ENCODE results near the gene RASD1. TPM values are rescaled to one million over a fixed set of nuclear protein-coding genes. Genes with fewer than 3 reads are reported as not detected.
"Not testable (repeated sequence)": the region's sequence is repeated elsewhere in the genome, so short reads cannot be mapped to it uniquely, and the experiment has no call there.

Gene RASD1
- total and polyA plus RNA-seq, 2 donors (not counting 1 experiment from before 2014, with no cell fraction given) = 0.34 to 2.6 TPM

DNA sequence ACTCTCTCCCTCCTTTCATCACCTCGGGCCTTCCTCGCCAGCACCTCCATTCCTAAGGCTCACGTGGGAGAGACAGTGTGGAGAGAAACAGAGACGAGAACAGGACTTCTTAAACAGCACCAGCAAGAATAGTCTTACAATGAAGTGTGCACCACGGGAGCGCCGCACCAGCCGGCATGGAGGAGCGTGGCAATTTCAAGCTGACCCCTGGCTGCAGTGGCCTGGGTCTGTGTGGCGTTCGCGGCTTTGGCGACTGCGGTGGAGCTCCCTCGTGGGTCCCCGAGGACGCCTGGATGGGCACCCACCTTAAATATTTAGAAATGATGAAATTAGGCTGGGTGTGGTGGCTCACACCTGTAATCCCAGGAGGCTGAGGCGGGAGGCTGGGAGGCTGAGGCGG, 39.9 kb downstream of the RASD1 start:
- Histone ChIP-seq H4K20me1 (ENCODE audit: control insufficient read depth, extremely low read depth, insufficient read depth, low read length) (no peaks in the 10 kb centered on the region), H2AFZ (ENCODE audit: low read length) (no peak overlapping the region)
- no peak for DNase-seq (ENCODE audit: low read depth in 2 of 2)

DNA sequence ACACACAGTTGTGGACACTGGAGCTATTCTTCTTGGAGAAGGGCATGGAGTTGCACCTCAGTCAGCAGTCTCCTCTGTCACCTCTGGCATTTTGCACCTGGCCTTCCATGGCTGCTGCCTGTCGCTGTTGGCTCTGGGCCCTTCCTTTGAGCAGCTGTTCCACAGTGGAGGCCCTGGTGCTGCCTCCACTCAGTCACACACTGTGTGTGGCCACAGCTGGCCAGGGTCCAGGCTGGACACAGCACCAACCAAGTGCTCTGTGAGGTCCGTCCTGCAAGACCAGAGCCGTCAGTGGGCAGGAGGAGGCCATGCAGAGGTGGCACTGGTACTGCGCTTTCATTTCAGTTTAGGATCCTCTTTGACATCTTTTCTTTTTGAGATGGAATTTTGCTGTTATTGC, 41.0 kb downstream of the RASD1 start:
- Histone ChIP-seq H4K20me1 (ENCODE audit: control insufficient read depth, extremely low read depth, insufficient read depth, low read length) (no peaks in the 10 kb centered on the region), H3K79me2 (ENCODE audit: control insufficient read depth, insufficient read depth, low read length) (no peaks in the 10 kb centered on the region), H3K9ac (ENCODE audit: insufficient read depth, low read length) (no peak overlapping the region), H3K4me2 (ENCODE audit: extremely low read depth, insufficient read depth, low read length) (no peak overlapping the region), H3K36me3 (ENCODE audit: control insufficient read depth, insufficient read depth, low read length) (no peaks in the 10 kb centered on the region), H3K27ac (ENCODE audit: insufficient read depth, low read length) (no peak overlapping the region), H2AFZ (ENCODE audit: low read length) (no peak overlapping the region), H3K27me3 (ENCODE audit: control insufficient read depth, insufficient read depth, low read length) (peaks cover 11% of the 10 kb centered on the region), H3K4me3 (replicated peaks in 1 of 4; ENCODE audit: control extremely low read depth in 1 of 4, insufficient read depth in 1 of 4, low read depth in 3 of 4, low read length in 4 of 4) (no peak overlapping the region), H3K4me1 (ENCODE audit: control insufficient read depth, extremely low read depth, insufficient read depth, low read length) (no peaks in the 10 kb centered on the region), H3K9me3 (ENCODE audit: control insufficient read depth, insufficient read depth, low read depth, low read length) (peaks cover 1% of the 10 kb centered on the region)
- DNase-seq (ENCODE audit: low read depth in 2 of 2) = no peak
- no peak for TF ChIP-seq EZH2 (IDR thresholded peaks at IDR 0.05; ENCODE audit: low read length, missing control alignments)
- TF ChIP-seq, protein P1, sequence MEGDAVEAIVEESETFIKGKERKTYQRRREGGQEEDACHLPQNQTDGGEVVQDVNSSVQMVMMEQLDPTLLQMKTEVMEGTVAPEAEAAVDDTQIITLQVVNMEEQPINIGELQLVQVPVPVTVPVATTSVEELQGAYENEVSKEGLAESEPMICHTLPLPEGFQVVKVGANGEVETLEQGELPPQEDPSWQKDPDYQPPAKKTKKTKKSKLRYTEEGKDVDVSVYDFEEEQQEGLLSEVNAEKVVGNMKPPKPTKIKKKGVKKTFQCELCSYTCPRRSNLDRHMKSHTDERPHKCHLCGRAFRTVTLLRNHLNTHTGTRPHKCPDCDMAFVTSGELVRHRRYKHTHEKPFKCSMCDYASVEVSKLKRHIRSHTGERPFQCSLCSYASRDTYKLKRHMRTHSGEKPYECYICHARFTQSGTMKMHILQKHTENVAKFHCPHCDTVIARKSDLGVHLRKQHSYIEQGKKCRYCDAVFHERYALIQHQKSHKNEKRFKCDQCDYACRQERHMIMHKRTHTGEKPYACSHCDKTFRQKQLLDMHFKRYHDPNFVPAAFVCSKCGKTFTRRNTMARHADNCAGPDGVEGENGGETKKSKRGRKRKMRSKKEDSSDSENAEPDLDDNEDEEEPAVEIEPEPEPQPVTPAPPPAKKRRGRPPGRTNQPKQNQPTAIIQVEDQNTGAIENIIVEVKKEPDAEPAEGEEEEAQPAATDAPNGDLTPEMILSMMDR (conservative IDR thresholded peaks at IDR 0.05 in 1 of 2, IDR thresholded peaks at IDR 0.05 in 1 of 2; ENCODE audit: low read depth in 1 of 2, low read length in 2 of 2) = no peak

More for the DNA sequence above, 39.9 kb downstream of the RASD1 start:
- no peak overlapping the region for H3K9ac ChIP-seq (ENCODE audit: insufficient read depth, low read length)
- no peaks in the 10 kb centered on the region for H3K36me3 ChIP-seq (ENCODE audit: control insufficient read depth, insufficient read depth, low read length)
- H3K4me3 ChIP-seq (replicated peaks in 1 of 4; ENCODE audit: control extremely low read depth in 1 of 4, insufficient read depth in 1 of 4, low read depth in 3 of 4, low read length in 4 of 4) = no peak overlapping the region
- peaks cover 1% of the 10 kb centered on the region for H3K9me3 ChIP-seq (ENCODE audit: control insufficient read depth, insufficient read depth, low read depth, low read length)
- H3K27me3 ChIP-seq (ENCODE audit: control insufficient read depth, insufficient read depth, low read length) = peaks cover 6% of the 10 kb centered on the region
- no peaks in the 10 kb centered on the region for H3K4me1 ChIP-seq (ENCODE audit: control insufficient read depth, extremely low read depth, insufficient read depth, low read length)
- no peak overlapping the region for H3K4me2 ChIP-seq (ENCODE audit: extremely low read depth, insufficient read depth, low read length)
- no peak overlapping the region for H3K27ac ChIP-seq (ENCODE audit: insufficient read depth, low read length)
- TF ChIP-seq EZH2 (IDR thresholded peaks at IDR 0.05; ENCODE audit: low read length, missing control alignments) = no peak
- TF ChIP-seq, protein P1 (conservative IDR thresholded peaks at IDR 0.05 in 1 of 2, IDR thresholded peaks at IDR 0.05 in 1 of 2; ENCODE audit: low read depth in 1 of 2, low read length in 2 of 2) = no peak
- no peaks in the 10 kb centered on the region for H3K79me2 ChIP-seq (ENCODE audit: control insufficient read depth, insufficient read depth, low read length)

DNA sequence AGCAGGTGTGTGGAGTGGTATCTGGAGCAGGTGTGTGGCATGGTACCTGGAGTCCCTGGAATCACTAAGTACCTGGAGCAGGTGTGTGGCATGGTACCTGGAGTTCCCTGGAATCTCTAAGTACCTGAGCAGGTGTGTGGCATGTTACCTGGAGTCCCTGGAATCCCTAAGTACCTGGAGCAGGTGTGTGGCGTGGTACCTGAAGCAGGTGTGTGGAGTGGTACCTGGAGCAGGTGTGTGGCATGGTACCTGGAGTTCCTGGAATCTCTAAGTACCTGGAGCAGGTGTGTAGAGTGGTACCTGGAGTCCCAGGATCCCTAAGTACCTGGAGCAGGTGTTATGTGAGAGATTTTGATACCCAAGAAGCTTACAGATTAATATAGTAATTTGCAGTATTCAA, 41.5 kb downstream of the RASD1 start:
- H3K4me3 ChIP-seq (replicated peaks in 1 of 4; ENCODE audit: control extremely low read depth in 1 of 4, insufficient read depth in 1 of 4, low read depth in 3 of 4, low read length in 4 of 4); H3K79me2 ChIP-seq (ENCODE audit: control insufficient read depth, insufficient read depth, low read length); H3K27ac ChIP-seq (ENCODE audit: insufficient read depth, low read length); H3K36me3 ChIP-seq (ENCODE audit: control insufficient read depth, insufficient read depth, low read length); H3K9me3 ChIP-seq (ENCODE audit: control insufficient read depth, insufficient read depth, low read depth, low read length); H4K20me1 ChIP-seq (ENCODE audit: control insufficient read depth, extremely low read depth, insufficient read depth, low read length); H3K4me1 ChIP-seq (ENCODE audit: control insufficient read depth, extremely low read depth, insufficient read depth, low read length); H3K4me2 ChIP-seq (ENCODE audit: extremely low read depth, insufficient read depth, low read length); H2AFZ ChIP-seq (ENCODE audit: low read length); H3K9ac ChIP-seq (ENCODE audit: insufficient read depth, low read length); DNase-seq (ENCODE audit: low read depth in 2 of 2): not testable (repeated sequence)
- peaks cover 11% of the 10 kb centered on the region for H3K27me3 ChIP-seq (ENCODE audit: control insufficient read depth, insufficient read depth, low read length)
